HCT116 (cell line): ENCODE results near the gene LRRN2.

Experiments
- POLR2A ChIP-seq: IDR thresholded peaks from 2 replicates; pipeline ENCODE4 v1.7.0; 2011; ENCODE audit warnings: borderline replicate concordance; ENCODE audit not compliant: insufficient read depth, insufficient read length; ENCODE audit errors: extremely low read depth
- POLR2AphosphoS5 ChIP-seq: IDR thresholded peaks from 2 replicates; pipeline ENCODE4 v1.6.1; 2011; ENCODE audit warnings: mild to moderate bottlenecking, low read depth, low read length, moderate library complexity
- RAD21 ChIP-seq: IDR thresholded peaks from 2 replicates; pipeline ENCODE4 v1.6.1; 2012; ENCODE audit warnings: low read depth, mild to moderate bottlenecking
- SIN3A ChIP-seq: IDR thresholded peaks from 2 replicates; pipeline ENCODE4 v1.6.1; 2012; ENCODE audit warnings: low read depth
- SP1 ChIP-seq: IDR thresholded peaks from 2 replicates; pipeline ENCODE4 v1.6.1; 2012; ENCODE audit warnings: low read depth
- SRF ChIP-seq: IDR thresholded peaks from 2 replicates; pipeline ENCODE4 v1.6.1; 2012; ENCODE audit warnings: low read depth
- TCF7L2 ChIP-seq: IDR thresholded peaks from 2 replicates; pipeline ENCODE4 v1.7.0; 2011; ENCODE audit warnings: borderline replicate concordance, inconsistent platforms; ENCODE audit not compliant: insufficient read depth, insufficient read length; ENCODE audit errors: extremely low read depth
- TF ChIP-seq, protein P1 (sequence below), 3 experiments: fragments of 200-600 bp in 1 of 3; sonication (generic) in 1 of 3; IDR thresholded peaks in 2 of 3; conservative IDR thresholded peaks in 1 of 3; 2 replicates each; pipeline ENCODE4 v1.5.1; 2012 to 2017; ENCODE audit warnings: low read depth in 2 of 3, low read length in 2 of 3, antibody characterized with exemption in 1 of 3, borderline replicate concordance in 1 of 3, control low read depth in 1 of 3, mild to moderate bottlenecking in 1 of 3, mixed read lengths in 1 of 3, mixed run types in 1 of 3, moderate library complexity in 1 of 3; ENCODE audit not compliant: insufficient read depth in 1 of 3
- TF ChIP-seq, protein P2 (sequence below): IDR thresholded peaks from 2 replicates; pipeline ENCODE4 v1.6.1; 2012

DNA sequence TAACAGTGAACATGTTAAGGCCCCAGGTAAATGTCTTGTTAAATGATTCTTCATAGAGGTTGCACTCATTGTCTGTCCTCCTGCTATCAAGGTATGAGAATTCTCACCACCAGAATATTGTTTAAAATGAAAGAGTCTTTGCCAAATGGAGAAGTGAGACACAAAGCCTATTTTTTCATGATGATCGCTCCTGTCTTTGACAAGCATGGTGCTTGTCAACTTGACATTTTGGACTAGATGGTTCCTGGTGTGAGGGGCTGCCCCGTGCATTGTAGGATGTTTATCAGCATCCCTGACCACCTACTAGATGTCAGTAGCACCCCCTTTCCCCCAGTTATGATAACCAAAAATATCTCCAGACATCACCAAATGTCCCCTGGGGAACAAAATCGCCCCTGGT lies 103.8 kb downstream of the LRRN2 start:
- TF ChIP-seq POLR2AphosphoS5, result no peak
- TF ChIP-seq SRF, result no peak
- TF ChIP-seq, protein P1, sequence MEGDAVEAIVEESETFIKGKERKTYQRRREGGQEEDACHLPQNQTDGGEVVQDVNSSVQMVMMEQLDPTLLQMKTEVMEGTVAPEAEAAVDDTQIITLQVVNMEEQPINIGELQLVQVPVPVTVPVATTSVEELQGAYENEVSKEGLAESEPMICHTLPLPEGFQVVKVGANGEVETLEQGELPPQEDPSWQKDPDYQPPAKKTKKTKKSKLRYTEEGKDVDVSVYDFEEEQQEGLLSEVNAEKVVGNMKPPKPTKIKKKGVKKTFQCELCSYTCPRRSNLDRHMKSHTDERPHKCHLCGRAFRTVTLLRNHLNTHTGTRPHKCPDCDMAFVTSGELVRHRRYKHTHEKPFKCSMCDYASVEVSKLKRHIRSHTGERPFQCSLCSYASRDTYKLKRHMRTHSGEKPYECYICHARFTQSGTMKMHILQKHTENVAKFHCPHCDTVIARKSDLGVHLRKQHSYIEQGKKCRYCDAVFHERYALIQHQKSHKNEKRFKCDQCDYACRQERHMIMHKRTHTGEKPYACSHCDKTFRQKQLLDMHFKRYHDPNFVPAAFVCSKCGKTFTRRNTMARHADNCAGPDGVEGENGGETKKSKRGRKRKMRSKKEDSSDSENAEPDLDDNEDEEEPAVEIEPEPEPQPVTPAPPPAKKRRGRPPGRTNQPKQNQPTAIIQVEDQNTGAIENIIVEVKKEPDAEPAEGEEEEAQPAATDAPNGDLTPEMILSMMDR (IDR thresholded peaks at IDR 0.05 in 2 of 3, conservative IDR thresholded peaks at IDR 0.05 in 1 of 3; ENCODE audit: borderline replicate concordance in 1 of 3, insufficient read depth in 1 of 3, low read depth in 2 of 3, low read length in 2 of 3), result no peak
- TF ChIP-seq, protein P2, sequence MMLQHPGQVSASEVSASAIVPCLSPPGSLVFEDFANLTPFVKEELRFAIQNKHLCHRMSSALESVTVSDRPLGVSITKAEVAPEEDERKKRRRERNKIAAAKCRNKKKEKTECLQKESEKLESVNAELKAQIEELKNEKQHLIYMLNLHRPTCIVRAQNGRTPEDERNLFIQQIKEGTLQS, result no peak
- TF ChIP-seq POLR2A, result no peak
- no peak for TF ChIP-seq RAD21
- TF ChIP-seq SIN3A, result no peak
- no peak for TF ChIP-seq TCF7L2
- no peak for TF ChIP-seq SP1
